Measurements from ENCODE around the gene TLN1. TPM values are rescaled to one million over a fixed set of nuclear protein-coding genes. Genes with fewer than 3 reads are reported as not detected.
A peak's percentile ranks its signal among the peaks of the same experiment; 100 is the strongest.

TLN1 gene
- total RNA-seq, 1 experiment from 2014 or later, result 347 TPM

DNA sequence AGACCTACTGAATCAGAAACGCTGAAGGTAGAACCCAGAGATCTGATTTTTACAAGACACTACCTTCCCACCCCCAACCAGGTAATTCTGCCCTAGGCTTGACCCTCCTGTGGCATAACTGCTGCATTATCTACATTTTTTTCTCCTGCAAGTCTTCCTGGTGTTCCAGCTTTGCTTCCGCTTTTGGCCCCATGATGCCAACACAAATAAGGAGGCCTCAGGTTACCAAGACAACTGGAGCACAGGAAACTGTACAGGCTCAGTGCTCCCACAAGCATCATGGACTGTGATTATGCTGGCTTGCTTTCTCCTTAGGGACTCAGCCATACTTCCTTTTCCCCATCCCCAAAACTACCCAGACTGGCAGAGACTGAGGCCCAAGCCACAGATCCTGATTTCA, 28.7 kb upstream of the TLN1 start:
- Histone ChIP-seq H3K27ac (ENCODE audit: low read length) (no peak overlapping the region; the same call in 1 of the 2 replicates), H3K4me1 (ENCODE audit: control insufficient read depth, insufficient read depth, low read length) (peaks cover 22% of the 10 kb centered on the region), H3K36me3 (ENCODE audit: control insufficient read depth, insufficient read depth, low read length) (no peaks in the 10 kb centered on the region), H3K9me3 (ENCODE audit: control insufficient read depth, insufficient read depth, low read depth, low read length) (no peaks in the 10 kb centered on the region), H3K27me3 (ENCODE audit: control insufficient read depth, insufficient read depth, low read length) (no peaks in the 10 kb centered on the region), H3K4me3 (ENCODE audit: low read depth in 2 of 2, low read length in 2 of 2) (no peak overlapping the region)
- in situ Hi-C loops (cut with HindIII; ENCODE audit: low pct_unique_long_range_greater_than_20kb, low sequenced_read_pairs), result no loop called here
- intact Hi-C loops (cut with micrococcal nuclease; ENCODE audit: unreplicated experiment), result no loop called here
- TF ChIP-seq TCF7L2 (IDR thresholded peaks at IDR 0.05; ENCODE audit: low read depth, low read length) (no peak), SIN3A (IDR thresholded peaks at IDR 0.05; ENCODE audit: borderline replicate concordance, insufficient read depth, low read depth, low read length) (no peak), POLR2AphosphoS5 (IDR thresholded peaks at IDR 0.05; ENCODE audit: low read depth, low read length) (no peak)
- TF ChIP-seq, protein P1, sequence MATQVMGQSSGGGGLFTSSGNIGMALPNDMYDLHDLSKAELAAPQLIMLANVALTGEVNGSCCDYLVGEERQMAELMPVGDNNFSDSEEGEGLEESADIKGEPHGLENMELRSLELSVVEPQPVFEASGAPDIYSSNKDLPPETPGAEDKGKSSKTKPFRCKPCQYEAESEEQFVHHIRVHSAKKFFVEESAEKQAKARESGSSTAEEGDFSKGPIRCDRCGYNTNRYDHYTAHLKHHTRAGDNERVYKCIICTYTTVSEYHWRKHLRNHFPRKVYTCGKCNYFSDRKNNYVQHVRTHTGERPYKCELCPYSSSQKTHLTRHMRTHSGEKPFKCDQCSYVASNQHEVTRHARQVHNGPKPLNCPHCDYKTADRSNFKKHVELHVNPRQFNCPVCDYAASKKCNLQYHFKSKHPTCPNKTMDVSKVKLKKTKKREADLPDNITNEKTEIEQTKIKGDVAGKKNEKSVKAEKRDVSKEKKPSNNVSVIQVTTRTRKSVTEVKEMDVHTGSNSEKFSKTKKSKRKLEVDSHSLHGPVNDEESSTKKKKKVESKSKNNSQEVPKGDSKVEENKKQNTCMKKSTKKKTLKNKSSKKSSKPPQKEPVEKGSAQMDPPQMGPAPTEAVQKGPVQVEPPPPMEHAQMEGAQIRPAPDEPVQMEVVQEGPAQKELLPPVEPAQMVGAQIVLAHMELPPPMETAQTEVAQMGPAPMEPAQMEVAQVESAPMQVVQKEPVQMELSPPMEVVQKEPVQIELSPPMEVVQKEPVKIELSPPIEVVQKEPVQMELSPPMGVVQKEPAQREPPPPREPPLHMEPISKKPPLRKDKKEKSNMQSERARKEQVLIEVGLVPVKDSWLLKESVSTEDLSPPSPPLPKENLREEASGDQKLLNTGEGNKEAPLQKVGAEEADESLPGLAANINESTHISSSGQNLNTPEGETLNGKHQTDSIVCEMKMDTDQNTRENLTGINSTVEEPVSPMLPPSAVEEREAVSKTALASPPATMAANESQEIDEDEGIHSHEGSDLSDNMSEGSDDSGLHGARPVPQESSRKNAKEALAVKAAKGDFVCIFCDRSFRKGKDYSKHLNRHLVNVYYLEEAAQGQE (IDR thresholded peaks at IDR 0.05; ENCODE audit: insufficient read depth in 1 of 2, low read depth in 2 of 2, low read length in 1 of 2), result no peak
- TF ChIP-seq, protein P2, sequence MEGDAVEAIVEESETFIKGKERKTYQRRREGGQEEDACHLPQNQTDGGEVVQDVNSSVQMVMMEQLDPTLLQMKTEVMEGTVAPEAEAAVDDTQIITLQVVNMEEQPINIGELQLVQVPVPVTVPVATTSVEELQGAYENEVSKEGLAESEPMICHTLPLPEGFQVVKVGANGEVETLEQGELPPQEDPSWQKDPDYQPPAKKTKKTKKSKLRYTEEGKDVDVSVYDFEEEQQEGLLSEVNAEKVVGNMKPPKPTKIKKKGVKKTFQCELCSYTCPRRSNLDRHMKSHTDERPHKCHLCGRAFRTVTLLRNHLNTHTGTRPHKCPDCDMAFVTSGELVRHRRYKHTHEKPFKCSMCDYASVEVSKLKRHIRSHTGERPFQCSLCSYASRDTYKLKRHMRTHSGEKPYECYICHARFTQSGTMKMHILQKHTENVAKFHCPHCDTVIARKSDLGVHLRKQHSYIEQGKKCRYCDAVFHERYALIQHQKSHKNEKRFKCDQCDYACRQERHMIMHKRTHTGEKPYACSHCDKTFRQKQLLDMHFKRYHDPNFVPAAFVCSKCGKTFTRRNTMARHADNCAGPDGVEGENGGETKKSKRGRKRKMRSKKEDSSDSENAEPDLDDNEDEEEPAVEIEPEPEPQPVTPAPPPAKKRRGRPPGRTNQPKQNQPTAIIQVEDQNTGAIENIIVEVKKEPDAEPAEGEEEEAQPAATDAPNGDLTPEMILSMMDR (IDR thresholded peaks at IDR 0.05), result no peak
- ATAC-seq, result no peak
- ChIA-PET CTCF (no interaction called here), POLR2A (no interaction called here)
- no peak for DNase-seq (ENCODE audit: low read depth, low spot score)
- no TSS peak for BruUV-seq (replicated peaks)

DNA sequence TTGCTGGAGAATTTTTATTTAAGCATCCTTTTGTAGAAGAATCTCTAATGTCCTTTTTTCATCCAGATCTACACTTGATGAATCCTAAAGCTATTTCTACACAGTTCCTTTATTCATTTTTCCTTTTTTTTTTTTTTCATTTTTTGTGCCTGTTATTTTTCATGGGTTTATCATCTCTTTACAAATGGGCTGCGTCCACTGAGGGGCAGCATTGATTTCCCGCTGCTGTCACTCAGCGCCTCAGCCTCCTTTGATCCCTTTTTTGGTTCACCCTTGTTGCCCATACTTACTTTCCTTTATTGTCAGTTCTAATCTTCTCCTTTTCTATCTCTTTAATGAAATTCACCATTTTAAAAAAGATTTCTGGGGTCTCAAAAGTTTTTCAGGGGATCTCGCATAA, 27.8 kb upstream of the TLN1 start:
- DNase-seq (ENCODE audit: low read depth, low spot score) (no peak), ATAC-seq (no peak)
- ChIA-PET POLR2A (interaction anchor here (0.6 kb wide), 1 partner anchor 105 kb away, joined by 5 read pairs; no protein-coding TSS in a partner anchor), CTCF (no interaction called here)
- intact Hi-C loops (cut with micrococcal nuclease; ENCODE audit: unreplicated experiment) (no loop called here), in situ Hi-C loops (cut with HindIII; ENCODE audit: low pct_unique_long_range_greater_than_20kb, low sequenced_read_pairs) (no loop called here)
- peaks cover 22% of the 10 kb centered on the region for H3K4me1 ChIP-seq (ENCODE audit: control insufficient read depth, insufficient read depth, low read length)
- H3K9me3 ChIP-seq (ENCODE audit: control insufficient read depth, insufficient read depth, low read depth, low read length), result no peaks in the 10 kb centered on the region
- no peak overlapping the region for H3K27ac ChIP-seq (ENCODE audit: low read length)
- no TSS peak for BruUV-seq (replicated peaks)
- H3K4me3 ChIP-seq (ENCODE audit: low read depth in 2 of 2, low read length in 2 of 2), result no peak overlapping the region
- H3K27me3 ChIP-seq (ENCODE audit: control insufficient read depth, insufficient read depth, low read length), result no peaks in the 10 kb centered on the region
- no peaks in the 10 kb centered on the region for H3K36me3 ChIP-seq (ENCODE audit: control insufficient read depth, insufficient read depth, low read length)
- no peak for TF ChIP-seq SIN3A (IDR thresholded peaks at IDR 0.05; ENCODE audit: borderline replicate concordance, insufficient read depth, low read depth, low read length)
- TF ChIP-seq, protein P1 (IDR thresholded peaks at IDR 0.05; ENCODE audit: insufficient read depth in 1 of 2, low read depth in 2 of 2, low read length in 1 of 2), result no peak
- TF ChIP-seq TCF7L2 (IDR thresholded peaks at IDR 0.05; ENCODE audit: low read depth, low read length), result 0 out of 2 replicates have a peak, but pooled peaks have one; percentile 17
- TF ChIP-seq POLR2AphosphoS5 (IDR thresholded peaks at IDR 0.05; ENCODE audit: low read depth, low read length), result no peak
- TF ChIP-seq, protein P2 (IDR thresholded peaks at IDR 0.05), result no peak; the same call in 1 of the 2 replicates

Data from Panc1 (cell line).